Anterior cingulate cortex (tissue), 58 donors: ENCODE data around the gene PCDHGA12.
"Not testable (repeated sequence)": the region's sequence is repeated elsewhere in the genome, so short reads cannot be mapped to it uniquely, and the experiment has no call there.

ENCODE experiments used
- DNase-seq, 58 donors: peaks; one replicate each; lab custom pipeline; 2025; lab: John Stamatoyannopoulos, UW

Gene PCDHGA12

DNA sequence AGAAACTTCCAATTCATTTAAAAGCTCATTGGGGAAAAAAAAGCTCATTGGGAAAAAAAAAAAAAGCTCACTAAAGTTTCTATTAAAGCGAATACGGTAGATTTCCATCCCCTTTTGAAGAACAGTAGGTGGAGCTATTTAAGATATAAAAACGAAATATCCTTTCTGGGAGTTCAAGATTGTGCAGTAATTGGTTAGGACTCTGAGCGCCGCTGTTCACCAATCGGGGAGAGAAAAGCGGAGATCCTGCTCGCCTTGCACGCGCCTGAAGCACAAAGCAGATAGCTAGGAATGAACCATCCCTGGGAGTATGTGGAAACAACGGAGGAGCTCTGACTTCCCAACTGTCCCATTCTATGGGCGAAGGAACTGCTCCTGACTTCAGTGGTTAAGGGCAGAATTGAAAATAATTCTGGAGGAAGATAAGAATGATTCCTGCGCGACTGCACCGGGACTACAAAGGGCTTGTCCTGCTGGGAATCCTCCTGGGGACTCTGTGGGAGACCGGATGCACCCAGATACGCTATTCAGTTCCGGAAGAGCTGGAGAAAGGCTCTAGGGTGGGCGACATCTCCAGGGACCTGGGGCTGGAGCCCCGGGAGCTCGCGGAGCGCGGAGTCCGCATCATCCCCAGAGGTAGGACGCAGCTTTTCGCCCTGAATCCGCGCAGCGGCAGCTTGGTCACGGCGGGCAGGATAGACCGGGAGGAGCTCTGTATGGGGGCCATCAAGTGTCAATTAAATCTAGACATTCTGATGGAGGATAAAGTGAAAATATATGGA is at the start of gene PCDHGA12:
TSS of gene PCDHGA12 (plus strand) at position 176 of the 782 bp plus-strand sequence. CDS start at position 429, 253 bp downstream.
- DNase-seq: peak in 3 of 58 donors; percentile 6 to 22 (median 20)

DNA sequence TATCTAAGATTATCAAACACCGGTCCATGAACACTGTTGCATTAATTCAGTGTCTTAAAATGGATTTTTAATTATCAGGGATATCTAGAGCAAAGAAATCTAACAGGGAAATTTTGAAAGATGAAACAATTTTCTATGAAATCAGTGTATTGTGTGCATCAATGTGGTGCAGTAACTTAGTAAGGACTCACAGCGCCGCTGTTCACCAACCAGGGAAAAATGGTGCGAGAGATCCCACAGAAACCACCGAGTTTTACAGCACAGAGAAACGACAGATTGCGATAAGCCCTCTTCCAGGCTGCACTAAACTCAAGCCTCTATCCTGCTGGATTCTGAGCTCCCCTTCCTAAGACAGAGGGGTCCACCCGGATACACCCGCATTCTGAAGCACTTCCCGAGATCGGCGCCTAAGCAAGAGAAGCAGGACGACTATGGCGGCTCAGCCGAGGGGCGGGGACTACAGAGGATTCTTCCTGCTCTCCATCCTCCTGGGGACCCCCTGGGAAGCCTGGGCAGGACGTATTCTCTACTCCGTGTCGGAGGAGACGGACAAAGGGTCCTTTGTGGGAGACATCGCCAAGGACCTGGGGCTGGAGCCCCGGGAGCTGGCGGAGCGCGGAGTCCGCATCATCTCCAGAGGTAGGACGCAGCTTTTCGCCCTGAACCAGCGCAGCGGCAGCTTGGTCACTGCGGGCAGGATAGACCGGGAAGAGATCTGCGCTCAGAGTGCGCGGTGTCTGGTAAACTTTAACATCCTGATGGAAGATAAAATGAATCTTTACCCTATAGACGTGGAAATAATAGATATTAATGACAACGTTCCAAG is 47.6 kb upstream of the PCDHGA12 start, which contains the start of gene PCDHGA7:
TSS of gene PCDHGA7 (plus strand) at position 274 of the 826 bp plus-strand sequence. CDS start at position 432, 158 bp downstream.
- DNase-seq: no peak

DNA sequence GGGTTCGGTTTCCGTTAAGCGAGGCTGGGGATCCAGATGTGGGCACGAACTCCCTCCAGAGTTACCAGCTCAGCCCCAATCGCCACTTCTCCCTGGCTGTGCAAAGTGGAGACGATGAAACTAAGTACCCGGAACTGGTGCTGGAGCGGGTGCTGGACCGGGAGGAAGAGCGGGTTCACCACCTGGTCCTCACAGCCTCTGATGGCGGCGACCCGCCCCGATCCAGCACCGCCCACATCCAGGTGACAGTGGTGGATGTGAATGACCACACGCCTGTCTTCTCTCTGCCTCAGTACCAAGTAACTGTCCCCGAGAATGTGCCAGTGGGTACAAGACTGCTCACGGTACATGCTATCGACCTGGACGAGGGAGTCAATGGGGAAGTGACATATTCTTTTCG is 47.0 kb upstream of the PCDHGA12 start:
- DNase-seq: no peak

DNA sequence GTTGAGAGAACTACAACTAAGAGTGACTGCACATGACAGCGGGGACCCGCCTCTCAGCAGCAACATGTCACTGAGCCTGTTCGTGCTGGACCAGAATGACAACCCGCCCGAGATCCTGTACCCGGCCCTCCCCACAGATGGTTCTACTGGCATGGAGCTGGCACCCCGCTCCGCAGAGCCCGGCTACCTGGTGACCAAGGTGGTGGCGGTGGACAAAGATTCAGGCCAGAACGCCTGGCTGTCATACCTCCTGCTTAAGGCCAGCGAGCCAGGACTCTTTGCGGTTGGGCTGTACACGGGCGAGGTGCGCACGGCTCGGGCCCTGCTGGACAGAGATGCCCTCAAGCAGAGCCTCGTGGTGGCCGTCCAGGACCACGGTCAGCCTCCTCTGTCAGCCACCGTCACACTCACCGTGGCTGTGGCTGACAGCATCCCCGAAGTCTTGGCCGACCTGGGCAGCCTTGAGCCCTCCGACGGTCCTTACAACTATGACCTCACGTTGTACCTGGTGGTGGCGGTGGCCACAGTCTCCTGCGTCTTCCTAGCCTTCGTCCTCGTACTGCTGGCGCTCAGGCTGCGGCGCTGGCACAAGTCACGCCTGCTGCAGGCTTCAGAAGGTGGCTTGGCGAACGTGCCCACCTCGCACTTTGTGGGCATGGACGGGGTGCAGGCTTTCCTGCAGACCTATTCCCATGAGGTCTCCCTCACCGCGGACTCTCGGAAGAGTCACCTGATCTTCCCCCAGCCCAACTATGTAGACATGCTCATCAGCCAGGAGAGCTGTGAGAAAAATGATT is 45.6 kb upstream of the PCDHGA12 start:
- DNase-seq: no peak

DNA sequence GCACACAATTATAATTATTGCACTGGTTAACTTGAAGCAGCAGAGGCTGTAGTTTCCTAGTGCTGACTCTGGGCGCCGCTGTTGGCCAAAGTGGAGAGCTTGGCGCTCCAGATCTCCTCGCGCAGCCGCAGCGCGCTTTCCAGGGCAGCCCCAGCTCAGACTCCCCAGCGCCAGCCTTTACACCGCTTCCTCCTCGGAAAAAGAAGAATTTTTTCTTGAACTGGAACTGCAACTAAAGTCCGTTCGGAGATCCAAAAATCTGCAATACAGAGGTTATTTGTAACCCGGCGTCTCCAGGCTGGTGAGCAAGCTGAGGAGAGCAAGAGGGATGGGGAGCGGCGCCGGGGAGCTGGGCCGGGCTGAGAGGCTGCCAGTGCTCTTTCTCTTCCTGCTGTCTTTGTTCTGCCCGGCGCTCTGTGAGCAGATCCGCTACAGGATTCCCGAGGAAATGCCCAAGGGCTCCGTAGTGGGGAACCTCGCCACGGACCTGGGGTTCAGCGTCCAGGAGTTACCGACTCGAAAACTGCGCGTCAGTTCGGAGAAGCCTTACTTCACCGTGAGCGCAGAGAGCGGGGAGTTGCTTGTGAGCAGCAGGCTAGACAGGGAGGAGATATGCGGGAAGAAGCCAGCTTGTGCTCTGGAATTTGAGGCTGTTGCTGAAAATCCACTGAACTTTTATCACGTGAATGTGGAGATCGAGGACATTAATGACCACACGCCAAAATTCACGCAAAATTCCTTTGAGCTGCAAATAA is 42.6 kb upstream of the PCDHGA12 start, which contains the start of gene PCDHGB4:
TSS of gene PCDHGB4 (plus strand) at position 142 of the 755 bp plus-strand sequence. CDS start at position 329, 187 bp downstream.
- not testable (repeated sequence) for DNase-seq

DNA sequence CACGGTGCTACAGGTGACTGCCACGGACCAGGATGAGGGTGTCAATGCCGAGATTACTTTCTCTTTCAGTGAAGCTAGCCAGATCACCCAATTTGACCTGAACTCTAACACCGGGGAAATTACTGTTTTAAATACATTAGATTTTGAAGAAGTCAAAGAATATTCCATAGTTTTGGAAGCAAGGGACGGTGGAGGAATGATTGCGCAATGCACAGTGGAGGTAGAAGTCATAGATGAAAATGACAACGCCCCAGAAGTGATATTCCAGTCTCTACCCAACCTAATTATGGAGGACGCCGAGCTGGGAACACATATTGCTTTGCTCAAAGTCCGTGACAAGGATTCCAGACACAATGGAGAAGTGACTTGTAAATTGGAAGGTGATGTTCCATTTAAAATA is 41.6 kb upstream of the PCDHGA12 start:
- no peak for DNase-seq

DNA sequence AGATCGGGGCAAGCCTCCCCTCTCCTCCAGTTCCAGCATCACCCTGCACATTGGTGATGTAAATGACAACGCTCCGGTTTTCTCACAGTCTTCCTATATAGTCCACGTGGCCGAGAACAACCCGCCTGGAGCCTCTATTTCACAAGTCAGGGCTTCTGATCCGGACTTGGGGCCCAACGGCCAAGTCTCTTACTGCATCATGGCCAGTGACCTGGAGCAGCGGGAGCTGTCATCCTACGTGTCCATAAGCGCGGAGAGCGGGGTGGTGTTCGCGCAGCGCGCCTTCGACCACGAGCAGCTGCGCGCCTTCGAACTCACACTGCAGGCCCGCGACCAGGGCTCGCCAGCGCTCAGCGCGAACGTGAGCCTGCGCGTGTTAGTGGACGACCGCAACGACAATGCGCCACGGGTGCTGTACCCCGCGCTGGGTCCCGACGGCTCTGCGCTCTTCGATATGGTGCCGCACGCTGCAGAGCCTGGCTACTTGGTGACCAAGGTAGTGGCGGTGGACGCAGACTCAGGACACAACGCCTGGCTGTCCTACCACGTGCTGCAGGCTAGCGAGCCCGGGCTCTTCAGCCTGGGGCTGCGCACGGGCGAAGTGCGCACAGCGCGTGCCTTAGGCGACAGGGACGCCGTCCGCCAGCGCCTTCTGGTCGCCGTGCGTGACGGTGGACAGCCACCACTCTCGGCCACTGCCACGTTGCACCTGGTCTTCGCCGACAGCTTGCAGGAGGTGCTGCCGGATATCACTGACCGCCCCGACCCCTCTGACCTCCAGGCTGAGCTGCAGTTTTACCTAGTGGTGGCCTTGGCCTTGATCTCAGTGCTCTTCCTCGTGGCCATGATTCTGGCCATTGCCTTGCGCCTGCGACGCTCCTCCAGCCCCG is 40.9 kb upstream of the PCDHGA12 start:
- no peak for DNase-seq

DNA sequence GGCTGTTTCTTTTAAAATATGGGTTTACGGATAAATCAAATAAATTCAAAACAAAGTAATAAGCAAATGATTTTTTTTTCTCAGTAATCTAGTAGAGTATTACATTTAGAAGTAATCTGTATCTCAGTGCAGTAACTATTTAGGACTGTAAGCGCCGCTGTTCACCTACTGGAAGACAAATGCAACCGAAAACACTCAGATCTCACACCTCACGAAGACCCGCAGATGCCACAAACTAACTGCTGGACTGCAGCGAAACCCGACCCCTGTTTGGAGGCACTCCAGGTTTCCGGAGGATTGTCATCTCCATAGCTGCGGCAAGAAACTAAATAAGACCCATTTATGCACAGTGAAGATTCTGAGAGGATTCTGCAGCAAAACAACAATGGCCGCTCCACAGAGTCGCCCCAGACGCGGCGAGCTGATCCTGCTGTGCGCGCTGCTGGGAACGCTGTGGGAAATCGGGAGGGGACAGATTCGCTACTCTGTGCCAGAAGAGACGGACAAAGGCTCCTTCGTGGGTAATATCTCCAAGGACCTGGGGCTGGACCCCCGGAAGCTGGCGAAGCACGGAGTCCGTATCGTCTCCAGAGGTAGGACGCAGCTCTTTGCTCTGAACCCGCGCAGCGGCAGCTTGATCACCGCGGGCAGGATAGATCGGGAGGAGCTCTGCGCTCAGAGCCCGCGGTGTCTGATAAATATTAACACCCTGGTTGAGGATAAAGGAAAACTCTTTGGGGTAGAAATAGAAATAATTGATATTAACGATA is 37.7 kb upstream of the PCDHGA12 start, which contains the start of gene PCDHGA8:
TSS of gene PCDHGA8 (plus strand) at position 205 of the 770 bp plus-strand sequence. CDS start at position 386, 181 bp downstream.
- DNase-seq: no peak

DNA sequence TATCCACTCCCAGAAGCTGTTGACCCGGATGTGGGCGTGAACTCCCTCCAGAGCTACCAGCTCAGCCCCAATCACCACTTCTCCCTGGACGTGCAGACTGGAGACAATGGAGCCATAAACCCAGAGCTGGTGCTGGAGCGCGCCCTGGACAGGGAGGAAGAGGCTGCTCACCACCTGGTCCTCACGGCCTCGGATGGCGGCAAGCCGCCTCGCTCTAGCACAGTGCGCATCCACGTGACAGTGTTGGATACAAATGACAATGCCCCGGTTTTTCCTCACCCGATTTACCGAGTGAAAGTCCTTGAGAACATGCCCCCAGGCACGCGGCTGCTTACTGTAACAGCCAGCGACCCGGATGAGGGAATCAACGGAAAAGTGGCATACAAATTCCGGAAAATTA is 37.0 kb upstream of the PCDHGA12 start:
- no peak for DNase-seq

DNA sequence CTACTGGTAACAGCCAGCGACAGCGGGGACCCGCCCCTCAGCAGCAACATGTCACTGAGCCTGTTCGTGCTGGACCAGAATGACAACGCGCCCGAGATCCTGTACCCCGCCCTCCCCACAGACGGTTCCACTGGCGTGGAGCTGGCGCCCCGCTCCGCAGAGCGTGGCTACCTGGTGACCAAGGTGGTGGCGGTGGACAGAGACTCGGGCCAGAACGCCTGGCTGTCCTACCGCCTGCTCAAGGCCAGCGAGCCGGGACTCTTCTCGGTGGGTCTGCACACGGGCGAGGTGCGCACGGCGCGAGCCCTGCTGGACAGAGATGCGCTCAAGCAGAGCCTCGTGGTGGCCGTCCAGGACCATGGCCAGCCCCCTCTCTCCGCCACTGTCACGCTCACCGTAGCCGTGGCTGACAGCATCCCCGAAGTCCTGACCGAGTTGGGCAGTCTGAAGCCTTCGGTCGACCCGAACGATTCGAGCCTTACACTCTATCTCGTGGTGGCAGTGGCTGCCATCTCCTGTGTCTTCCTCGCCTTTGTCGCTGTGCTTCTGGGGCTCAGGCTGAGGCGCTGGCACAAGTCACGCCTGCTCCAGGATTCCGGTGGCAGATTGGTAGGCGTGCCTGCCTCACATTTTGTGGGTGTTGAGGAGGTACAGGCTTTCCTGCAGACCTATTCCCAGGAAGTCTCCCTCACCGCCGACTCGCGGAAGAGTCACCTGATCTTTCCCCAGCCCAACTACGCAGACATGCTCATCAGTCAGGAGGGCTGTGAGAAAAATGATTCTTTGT is 35.7 kb upstream of the PCDHGA12 start:
- not testable (repeated sequence) for DNase-seq

DNA sequence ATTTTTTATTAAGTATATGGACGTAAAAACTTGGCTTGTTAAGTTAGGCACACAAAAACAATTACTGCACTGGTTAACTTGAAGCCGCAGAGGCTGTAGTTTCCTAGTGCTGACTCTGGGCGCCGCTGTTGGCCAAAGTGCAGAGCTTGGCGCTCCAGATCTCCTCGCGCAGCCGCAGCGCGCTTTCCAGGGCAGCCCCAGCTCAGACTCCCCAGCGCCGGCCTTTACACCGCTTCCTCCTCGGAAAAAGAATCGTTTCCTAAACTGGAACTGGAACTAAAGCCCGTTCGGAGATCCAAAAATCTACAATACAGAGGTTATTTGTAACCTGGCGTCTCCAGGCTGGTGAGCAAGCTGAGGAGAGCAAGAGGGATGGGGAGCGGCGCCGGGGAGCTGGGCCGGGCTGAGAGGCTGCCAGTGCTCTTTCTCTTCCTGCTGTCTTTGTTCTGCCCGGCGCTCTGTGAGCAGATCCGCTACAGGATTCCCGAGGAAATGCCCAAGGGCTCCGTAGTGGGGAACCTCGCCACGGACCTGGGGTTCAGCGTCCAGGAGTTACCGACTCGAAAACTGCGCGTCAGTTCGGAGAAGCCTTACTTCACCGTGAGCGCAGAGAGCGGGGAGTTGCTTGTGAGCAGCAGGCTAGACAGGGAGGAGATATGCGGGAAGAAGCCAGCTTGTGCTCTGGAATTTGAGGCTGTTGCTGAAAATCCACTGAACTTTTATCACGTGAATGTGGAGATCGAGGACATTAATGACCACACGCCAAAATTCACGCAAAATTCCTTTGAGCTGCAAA is 32.4 kb upstream of the PCDHGA12 start, which contains the start of gene PCDHGB5:
TSS of gene PCDHGB5 (plus strand) at position 192 of the 796 bp plus-strand sequence. CDS start at position 373, 181 bp downstream.
- peak in 1 of 58 donors; percentile 10 for DNase-seq

DNA sequence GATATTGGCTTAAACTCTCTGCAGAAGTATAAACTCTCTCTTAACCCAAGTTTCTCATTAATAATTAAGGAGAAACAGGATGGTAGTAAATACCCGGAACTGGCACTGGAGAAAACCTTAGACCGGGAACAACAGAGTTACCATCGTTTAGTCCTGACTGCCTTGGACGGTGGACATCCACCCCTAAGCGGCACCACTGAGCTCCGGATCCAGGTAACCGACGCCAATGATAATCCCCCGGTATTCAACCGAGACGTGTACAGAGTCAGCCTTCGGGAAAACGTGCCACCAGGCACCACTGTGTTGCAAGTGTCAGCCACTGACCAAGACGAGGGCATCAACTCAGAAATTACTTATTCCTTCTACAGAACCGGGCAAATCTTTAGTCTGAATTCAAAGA is 31.7 kb upstream of the PCDHGA12 start:
- DNase-seq: no peak

DNA sequence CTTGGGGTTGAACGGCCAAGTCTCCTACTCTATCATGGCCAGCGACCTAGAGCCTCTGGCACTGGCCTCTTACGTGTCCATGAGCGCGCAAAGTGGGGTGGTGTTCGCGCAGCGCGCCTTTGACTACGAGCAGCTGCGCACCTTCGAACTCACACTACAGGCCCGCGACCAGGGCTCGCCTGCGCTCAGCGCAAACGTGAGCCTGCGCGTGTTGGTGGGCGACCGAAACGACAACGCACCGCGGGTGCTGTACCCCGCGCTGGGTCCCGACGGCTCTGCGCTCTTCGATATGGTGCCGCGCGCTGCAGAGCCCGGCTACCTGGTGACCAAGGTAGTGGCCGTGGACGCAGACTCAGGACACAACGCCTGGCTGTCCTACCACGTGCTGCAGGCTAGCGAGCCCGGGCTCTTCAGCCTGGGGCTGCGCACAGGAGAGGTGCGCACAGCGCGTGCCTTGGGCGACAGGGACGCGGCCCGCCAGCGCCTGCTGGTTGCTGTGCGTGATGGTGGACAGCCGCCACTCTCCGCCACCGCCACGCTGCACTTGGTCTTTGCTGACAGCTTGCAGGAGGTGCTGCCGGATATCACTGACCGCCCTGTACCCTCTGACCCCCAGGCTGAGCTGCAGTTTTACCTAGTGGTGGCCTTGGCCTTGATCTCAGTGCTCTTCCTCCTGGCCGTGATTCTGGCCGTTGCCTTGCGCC is 30.6 kb upstream of the PCDHGA12 start:
- no peak for DNase-seq

DNA sequence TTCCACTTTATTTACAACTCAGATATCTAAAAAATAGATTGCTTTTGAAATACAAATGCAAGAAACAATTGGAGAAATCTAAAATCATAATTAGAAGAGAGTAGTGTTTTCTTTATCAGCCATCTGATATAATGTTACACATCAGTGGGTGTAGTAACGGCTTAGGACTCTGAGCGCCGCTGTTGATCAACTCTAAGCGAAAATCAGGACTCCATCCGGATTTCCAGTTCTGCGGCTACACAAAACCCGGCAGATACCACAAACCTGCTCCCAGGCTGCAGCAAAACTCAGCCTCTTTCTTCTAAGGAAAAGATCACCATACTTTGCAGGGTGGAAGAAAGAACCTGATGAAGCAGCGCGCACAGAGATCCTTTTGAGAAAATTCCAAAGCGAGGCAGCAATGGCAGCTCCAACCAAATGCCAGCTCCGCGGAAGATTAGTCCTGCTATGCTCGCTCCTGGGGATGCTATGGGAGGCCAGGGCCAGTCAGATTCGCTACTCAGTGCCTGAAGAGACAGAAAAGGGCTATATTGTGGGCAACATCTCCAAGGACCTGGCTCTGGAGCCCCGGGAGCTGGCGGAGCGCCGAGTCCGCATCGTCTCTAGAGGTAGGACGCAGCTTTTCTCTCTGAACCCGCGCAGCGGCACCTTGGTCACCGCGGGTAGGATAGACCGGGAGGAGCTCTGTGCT is 27.6 kb upstream of the PCDHGA12 start, which contains the start of gene PCDHGA9:
TSS of gene PCDHGA9 (plus strand) at position 226 of the 691 bp plus-strand sequence. CDS start at position 401, 175 bp downstream.
- DNase-seq: peak in 2 of 58 donors; percentile 21 to 27
